NT2/D1 (cell line): ENCODE data around the gene ZNF573.

Source experiments
- YY1 ChIP-seq: IDR thresholded peaks from 2 replicates; pipeline ENCODE4 v1.6.1; 2011; ENCODE audit not compliant: insufficient read length, insufficient read depth
- ZNF274 ChIP-seq: IDR thresholded peaks from 2 replicates; pipeline ENCODE4 v1.6.1; 2011; ENCODE audit warnings: mild to moderate bottlenecking, low read depth, low read length

DNA sequence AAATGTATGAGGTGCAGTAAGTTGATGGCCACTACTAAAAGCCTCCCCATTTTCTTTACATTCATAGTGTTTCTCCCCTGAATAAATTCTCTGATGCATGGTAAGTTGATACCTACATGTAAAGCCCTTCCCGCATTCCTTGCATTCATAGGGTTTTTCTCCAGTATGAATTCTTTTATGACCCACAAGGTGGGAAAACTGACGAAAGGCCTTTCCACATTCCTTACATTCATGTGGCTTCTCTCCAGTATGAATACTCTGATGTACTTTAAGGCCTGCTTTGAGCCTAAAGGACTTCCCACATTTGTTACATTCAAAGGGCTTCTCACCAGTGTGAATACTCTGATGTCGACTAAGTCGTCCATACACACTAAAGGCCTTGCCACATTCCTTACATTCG, 80.3 kb downstream of the ZNF573 start:
- no peak for TF ChIP-seq ZNF274
- TF ChIP-seq YY1 = no peak
